Omental fat pad (tissue), 4 donors: ENCODE measurements around the gene IL4I1. TPM values are rescaled to one million over a fixed set of nuclear protein-coding genes. Genes with fewer than 3 reads are reported as not detected.

Experiments
- ATAC-seq: fragments of 150-250 bp; one replicate; pipeline ENCODE4 v1.9.1; 2016; ENCODE audit warnings: mild to moderate bottlenecking, moderate library complexity; ENCODE audit not compliant: low FRiP score
- DNase-seq: peaks from one replicate; pipeline ENCODE4 v3.0.0-alpha.2; 2019; ENCODE audit warnings: low spot score
- total RNA-seq, 4 donors: library from RNA; depleted of rRNA; stranded (reverse); fragments of >200 nt; gene quantifications; one replicate each; pipeline ENCODE4 v1.1.0, GENCODE V29; 2016
- TF ChIP-seq, protein P1 (sequence below), 3 donors: fragments of 450-650 bp; IDR thresholded peaks; one replicate each; pipeline ENCODE4 v1.5.1; 2016 to 2017; ENCODE audit warnings: antibody characterized with exemption in 3 of 3, mild to moderate bottlenecking in 3 of 3, moderate library complexity in 2 of 3

IL4I1 gene
- total RNA-seq, 4 donors from 2014 or later: 0.56 to 5.5 (median 1.5) TPM; not detected in 1

DNA sequence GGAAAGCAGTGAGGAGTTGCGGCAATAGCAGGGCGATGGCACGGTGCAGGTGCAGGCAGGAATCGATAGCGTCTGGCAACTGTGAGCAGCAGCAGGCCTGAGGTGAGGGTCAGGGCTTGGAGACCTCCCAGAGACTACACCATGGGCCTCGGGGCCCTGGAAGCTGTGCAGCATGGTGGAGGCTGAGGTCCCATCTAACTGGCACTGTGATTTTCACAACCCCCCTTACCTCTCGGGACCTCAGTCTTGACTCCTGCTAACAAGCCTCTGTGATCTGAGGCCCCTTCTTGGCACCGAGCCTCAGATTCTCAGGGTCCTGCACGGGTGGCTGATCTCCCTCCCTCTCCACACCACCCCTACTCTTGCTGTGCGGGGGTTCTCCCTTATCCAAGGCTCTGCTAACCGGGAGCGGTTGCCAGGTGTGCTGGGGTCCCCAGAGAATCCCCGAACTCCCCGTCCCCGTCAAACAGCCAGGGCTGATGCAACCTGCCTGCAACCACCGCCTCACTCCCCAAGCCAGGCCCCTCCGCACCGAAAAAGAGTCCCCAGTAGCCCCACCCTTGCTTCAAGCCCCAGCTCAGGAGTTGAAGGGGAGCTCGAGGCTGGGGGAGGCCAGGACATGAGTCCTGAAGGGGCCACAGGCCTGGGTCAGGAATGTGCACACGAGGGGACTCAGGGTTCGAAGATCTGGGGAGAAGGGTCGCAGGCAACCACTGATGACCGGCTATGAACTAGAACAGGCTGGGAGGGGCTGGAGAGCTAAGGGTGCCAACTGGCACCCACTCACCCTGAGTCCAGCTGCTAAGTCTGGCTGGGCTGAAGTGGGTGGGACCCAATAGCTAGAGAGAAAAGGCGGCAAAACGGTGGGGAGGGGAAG lies 27.6 kb upstream of the IL4I1 start:
- DNase-seq (no peak), ATAC-seq (no peak)
- TF ChIP-seq, protein P1, sequence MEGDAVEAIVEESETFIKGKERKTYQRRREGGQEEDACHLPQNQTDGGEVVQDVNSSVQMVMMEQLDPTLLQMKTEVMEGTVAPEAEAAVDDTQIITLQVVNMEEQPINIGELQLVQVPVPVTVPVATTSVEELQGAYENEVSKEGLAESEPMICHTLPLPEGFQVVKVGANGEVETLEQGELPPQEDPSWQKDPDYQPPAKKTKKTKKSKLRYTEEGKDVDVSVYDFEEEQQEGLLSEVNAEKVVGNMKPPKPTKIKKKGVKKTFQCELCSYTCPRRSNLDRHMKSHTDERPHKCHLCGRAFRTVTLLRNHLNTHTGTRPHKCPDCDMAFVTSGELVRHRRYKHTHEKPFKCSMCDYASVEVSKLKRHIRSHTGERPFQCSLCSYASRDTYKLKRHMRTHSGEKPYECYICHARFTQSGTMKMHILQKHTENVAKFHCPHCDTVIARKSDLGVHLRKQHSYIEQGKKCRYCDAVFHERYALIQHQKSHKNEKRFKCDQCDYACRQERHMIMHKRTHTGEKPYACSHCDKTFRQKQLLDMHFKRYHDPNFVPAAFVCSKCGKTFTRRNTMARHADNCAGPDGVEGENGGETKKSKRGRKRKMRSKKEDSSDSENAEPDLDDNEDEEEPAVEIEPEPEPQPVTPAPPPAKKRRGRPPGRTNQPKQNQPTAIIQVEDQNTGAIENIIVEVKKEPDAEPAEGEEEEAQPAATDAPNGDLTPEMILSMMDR (IDR thresholded peaks at IDR 0.05): no peak

DNA sequence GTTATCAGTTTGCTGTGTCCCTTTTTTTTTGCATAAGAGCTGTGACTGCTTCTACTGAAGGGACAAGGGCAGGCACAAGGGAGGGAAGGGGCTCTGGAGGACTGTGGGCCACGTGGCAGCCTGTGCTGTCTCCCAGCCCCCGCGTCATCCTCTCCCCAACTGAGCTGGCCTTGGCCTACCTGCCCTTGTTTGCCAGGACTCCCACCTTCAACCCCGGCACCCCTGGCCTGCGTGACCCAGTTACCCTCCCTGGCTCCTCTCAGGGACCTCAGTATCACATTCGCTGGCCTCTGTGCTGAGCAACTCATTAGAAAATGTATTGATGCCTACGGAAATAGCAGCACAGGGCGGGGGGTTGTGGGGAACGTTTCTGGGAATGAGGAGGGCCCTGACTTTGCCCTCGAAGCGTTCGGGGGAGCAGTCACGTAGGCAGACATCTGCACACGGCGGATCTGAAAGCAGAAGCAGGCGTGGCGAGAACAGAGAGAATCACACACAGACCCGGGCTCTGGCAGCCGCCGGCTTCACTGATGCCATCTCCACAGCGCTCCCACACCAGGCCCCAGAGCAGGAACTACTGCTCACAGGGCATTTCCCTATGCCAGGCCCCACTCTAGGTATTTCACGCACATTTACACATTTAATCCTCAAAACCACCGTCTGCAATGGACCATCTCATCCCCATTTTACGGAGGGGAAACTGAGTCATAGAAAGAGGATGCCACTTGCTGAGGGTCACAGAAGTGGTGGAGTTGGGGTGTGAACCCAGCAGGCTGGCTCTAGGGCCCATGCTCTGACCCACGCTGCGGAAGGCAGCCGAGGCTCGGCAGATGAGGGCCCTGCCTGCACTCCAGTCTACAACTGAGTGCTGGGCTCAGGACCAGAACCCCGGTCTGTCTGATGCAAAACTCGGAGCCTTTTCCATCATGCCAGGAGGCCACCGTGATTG lies 26.6 kb upstream of the IL4I1 start:
- DNase-seq (no peak), ATAC-seq (no peak)
- TF ChIP-seq, protein P1 (IDR thresholded peaks at IDR 0.05): no peak

DNA sequence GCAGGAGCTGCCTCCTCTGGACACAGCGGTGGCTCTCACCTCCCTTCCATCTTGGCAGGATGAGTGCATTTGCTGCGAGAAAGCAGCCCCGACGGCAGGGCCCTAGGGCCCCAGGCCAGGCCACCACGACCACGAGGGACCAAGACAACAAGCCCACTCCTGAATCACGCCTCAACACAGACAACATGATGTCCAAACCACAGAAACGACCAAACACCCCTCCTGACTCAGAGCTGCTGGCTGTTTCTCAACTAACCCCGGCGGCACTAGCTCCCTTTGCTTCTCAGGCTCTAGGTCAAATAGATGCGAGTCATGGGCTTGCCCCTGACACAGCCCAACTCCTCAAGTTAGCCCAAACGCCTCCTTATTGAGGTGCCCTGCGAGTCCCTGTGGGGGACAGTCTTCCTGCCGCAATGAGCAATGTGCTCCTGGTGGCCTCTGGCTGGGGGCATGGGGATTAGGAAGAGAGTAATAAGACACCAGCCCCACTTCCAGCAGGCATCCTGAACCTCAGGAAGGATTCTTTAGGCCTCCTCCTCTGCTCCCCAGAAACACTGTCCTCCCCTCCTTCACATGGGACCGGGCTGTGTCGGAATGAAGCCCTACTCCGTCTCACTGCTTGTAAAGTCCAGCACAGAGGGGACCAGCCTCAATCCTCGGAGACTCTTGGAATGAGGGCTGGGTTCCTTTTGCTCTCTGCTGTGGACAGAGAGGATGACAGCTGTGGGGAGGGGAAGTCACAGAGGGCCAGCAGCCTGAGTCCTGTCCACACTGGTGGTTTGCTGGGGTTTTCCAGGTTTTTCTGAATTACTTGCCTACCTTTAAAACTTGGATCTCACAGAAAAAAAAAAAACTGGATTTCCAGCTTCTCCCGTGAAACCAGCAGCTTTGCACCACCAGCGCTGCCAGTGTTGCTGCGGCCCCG lies 25.4 kb upstream of the IL4I1 start:
- TF ChIP-seq, protein P1 (IDR thresholded peaks at IDR 0.05): no peak
- DNase-seq: no peak
- ATAC-seq: no peak

DNA sequence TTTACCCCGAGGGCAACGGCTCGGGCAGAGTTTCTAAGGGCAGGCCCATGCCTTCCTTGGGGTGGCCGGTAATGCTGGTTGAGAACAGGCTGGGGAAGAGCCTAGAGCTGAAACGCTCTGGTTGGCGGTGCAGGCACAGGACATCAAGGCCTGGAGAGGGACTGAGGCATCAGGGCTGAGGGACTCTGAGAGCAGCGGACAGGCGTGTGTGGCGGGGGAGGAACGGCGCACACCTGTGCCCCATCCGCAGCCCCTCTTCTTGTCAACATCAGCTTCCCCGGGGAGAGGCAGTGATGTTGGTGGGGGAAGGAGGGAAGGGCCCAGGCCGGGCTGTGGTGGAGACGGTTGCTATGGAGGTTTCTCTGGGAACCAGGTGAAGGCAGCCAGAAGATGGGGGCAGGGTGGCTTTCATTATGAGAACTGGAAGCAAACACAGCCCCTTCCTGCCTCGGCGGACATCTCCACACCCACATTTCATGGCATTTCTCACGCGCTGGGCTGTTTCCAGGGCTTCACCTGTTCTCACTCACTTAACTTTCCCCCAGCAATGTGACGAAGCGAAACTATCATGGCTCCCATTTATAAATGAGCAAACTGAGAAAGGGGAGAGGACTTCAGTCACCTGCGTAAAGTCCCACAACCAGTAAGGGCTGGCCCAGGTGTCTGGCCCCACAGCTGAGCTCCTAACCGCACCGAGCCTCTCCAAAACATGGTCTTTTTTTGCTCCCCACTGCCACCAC lies 24.1 kb upstream of the IL4I1 start:
- DNase-seq (no peak), ATAC-seq (no peak)
- TF ChIP-seq, protein P1 (IDR thresholded peaks at IDR 0.05): no peak

DNA sequence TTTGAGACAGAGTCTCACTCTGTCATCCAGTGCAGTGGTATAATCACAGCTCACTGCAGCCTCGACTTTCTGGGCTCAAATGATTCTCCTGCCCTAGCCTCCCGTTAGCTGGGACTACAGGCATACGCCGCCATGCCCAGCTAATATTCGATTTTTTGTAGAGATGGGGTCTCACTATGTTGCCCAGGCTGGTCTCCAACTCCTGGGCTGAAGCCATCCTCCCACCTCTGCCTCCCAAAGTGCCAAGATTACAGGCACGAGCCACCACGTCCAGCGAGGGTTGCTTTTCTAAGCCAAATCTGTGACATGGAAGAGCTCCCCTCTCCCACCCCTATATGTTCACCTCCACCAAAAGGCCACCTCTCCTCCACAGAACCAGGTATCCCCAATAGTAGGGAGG lies 21.4 kb upstream of the IL4I1 start:
- TF ChIP-seq, protein P1 (IDR thresholded peaks at IDR 0.05): no peak
- ATAC-seq (no peak), DNase-seq (no peak)
